ENCODE data around the gene ZFAND6.
A peak's percentile ranks its signal among the peaks of the same experiment; 100 is the strongest.
"Not testable (repeated sequence)": the region's sequence is repeated elsewhere in the genome, so short reads cannot be mapped to it uniquely, and the experiment has no call there.

Gene ZFAND6

DNA sequence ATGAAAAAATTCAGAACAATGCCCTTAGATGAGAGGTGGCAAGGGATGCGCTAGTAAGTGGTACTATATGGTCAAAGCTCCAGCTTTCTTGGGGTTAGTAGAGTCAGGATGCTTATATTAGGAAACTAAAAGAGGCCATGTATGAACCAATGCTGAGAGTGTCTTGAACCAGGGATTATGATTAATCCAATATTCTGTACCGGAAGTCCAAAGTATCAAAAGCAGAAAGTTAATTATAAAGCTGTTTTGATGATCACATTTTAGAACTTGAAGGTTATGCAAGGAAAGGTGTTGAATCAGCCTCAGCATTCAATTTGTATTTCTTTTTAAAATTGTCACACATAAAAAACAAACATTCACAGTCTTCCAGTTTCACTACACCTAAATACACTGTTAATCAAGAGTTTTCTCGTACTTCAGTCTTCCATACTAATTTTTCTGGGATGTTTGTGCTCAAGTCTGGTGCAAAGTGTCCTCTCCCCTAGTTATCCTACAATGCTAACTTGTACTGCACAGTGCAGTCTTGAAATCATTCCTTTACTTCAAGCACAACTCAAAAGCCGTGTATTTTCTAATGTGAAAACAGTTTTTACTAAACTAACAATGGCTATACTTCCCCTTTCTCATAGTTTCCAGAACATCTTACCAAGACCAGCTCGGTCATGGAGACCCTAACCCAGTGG lies 82.6 kb downstream of the ZFAND6 start:
- Histone ChIP-seq H3K36me3 (ENCODE audit: control insufficient read depth, insufficient read depth, low read length) (peaks cover 3% of the 10 kb centered on the region), H3K4me3 (ENCODE audit: low read depth, low read length) (no peak overlapping the region), H3K27ac (ENCODE audit: low read depth, low read length) (no peak overlapping the region), H3K9me3 (ENCODE audit: control insufficient read depth, insufficient read depth, low read depth, low read length) (no peaks in the 10 kb centered on the region), H3K4me1 (ENCODE audit: control insufficient read depth, insufficient read depth, low read length) (no peaks in the 10 kb centered on the region), H3K27me3 (ENCODE audit: control insufficient read depth, insufficient read depth, low read length) (no peaks in the 10 kb centered on the region), H3K9ac (ENCODE audit: low read length) (no peak overlapping the region)

DNA sequence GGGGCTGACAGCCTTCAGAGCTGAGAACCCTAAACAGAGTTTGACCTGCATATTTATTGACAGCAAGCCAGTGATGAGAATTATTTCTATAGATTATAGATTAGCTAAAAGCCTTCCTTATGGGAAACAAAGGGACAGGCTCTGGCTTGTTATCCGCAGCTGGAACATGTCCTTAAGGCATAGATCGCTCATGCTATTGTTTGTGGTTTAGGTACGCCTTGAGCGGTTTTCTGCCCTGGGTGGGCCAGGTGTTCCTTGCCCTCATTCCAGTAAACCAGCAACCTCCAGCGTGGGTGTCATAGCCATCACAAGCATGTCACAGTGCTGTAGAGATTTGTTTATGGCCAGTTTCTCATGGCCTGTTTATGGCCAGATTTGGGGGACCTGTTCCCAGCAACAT lies 83.2 kb downstream of the ZFAND6 start:
- no peaks in the 10 kb centered on the region for H3K27me3 ChIP-seq (ENCODE audit: control insufficient read depth, insufficient read depth, low read length)
- H3K36me3 ChIP-seq (ENCODE audit: control insufficient read depth, insufficient read depth, low read length), result no peaks in the 10 kb centered on the region
- H3K9me3 ChIP-seq (ENCODE audit: control insufficient read depth, insufficient read depth, low read depth, low read length), result no peaks in the 10 kb centered on the region
- no peak overlapping the region for H3K27ac ChIP-seq (ENCODE audit: low read depth, low read length)
- no peaks in the 10 kb centered on the region for H3K4me1 ChIP-seq (ENCODE audit: control insufficient read depth, insufficient read depth, low read length)
- H3K9ac ChIP-seq (ENCODE audit: low read length), result no peak overlapping the region
- no peak overlapping the region for H3K4me3 ChIP-seq (ENCODE audit: low read depth, low read length)

DNA sequence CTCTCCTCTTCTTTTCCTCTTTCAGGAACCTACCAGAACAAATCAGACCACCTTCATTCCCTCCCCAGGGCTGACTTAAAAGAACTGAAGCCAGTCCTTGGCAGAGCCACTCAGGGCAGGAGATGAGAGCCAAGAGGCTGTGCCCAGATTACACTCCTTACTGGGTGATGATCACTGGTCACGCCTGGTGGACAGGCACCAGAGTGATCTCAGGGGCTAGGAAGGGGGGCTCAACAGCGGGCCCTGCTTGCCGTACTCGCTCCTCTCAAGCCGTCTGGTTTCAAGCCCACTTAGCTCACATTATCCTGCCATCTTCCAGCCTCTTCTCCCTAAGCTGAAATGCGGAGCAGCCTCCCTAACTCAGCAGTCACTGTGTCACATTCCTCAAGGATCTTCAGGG lies 91.7 kb downstream of the ZFAND6 start:
- no peak overlapping the region for H3K9ac ChIP-seq (ENCODE audit: low read length)
- H3K4me1 ChIP-seq (ENCODE audit: control insufficient read depth, insufficient read depth, low read length), result peaks cover 30% of the 10 kb centered on the region; the same call in 1 of the 2 replicates
- H3K27me3 ChIP-seq (ENCODE audit: control insufficient read depth, insufficient read depth, low read length), result peaks cover 10% of the 10 kb centered on the region
- H3K27ac ChIP-seq (ENCODE audit: low read depth, low read length), result no peak overlapping the region
- H3K4me3 ChIP-seq (ENCODE audit: low read depth, low read length), result no peak overlapping the region
- no peaks in the 10 kb centered on the region for H3K36me3 ChIP-seq (ENCODE audit: control insufficient read depth, insufficient read depth, low read length)
- H3K9me3 ChIP-seq (ENCODE audit: control insufficient read depth, insufficient read depth, low read depth, low read length), result no peaks in the 10 kb centered on the region

DNA sequence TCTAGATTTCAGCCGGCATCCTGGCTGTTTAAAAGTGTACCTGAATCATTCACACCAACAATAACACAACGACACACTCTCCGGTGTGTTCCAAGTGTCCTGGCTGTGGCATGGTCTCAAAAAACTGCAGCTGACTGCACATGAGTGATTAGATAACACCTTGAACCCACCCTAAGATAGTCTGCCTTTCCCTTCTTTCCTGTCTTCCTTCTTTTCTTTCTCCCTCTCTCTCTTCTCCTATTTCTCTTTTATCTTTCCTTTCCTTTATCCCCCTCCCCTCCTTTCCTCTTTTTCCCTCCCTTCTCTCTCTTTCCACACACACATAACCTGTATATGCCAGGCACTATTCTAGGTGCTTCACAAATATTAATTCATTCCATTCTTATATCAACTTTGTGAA lies 92.1 kb downstream of the ZFAND6 start:
- peaks cover 30% of the 10 kb centered on the region; the same call in 1 of the 2 replicates for H3K4me1 ChIP-seq (ENCODE audit: control insufficient read depth, insufficient read depth, low read length)
- peak overlapping the region; percentile 67; the same call in 1 of the 2 replicates for H3K4me3 ChIP-seq (ENCODE audit: low read depth, low read length)
- H3K9me3 ChIP-seq (ENCODE audit: control insufficient read depth, insufficient read depth, low read depth, low read length), result no peaks in the 10 kb centered on the region
- H3K36me3 ChIP-seq (ENCODE audit: control insufficient read depth, insufficient read depth, low read length), result no peaks in the 10 kb centered on the region
- H3K27me3 ChIP-seq (ENCODE audit: control insufficient read depth, insufficient read depth, low read length), result peaks cover 10% of the 10 kb centered on the region
- H3K9ac ChIP-seq (ENCODE audit: low read length), result no peak overlapping the region
- H3K27ac ChIP-seq (ENCODE audit: low read depth, low read length), result no peak overlapping the region

DNA sequence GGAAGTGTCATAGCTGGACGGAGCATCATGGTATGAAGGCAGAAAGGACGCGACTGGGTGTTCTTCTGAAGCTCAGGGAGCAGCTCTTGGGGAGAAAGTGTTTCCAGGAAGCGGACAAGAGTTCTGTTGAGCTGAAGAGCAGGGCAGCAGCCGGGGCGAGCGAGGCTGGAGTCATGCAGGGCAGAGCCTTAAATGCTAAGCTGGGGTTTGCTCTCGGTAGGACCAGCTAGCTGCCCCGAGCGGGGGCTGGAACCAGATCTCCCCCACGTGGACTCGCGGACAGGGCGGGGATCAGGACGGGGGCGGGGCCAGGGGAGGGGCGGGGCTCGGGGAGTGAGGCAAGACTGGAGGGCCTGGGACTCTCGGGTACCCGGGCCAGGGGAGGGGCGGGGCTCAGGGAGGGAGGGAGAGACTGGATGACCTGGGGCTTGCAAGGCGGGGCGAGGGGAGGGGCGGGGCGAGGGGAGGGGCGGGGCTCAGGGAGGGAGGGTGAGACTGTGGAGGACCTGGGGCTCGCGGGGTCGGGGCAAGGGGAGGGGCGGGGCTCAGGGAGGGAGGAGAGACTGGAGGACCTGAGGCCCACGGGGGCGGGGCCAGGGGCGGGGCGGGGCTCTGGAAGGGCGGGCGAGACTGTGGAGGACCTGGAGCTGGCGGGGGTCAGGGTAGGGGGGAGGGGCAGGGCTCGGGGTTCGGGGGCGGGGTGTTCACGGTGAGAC lies 92.9 kb downstream of the ZFAND6 start:
- H3K36me3 ChIP-seq (ENCODE audit: control insufficient read depth, insufficient read depth, low read length), result no peaks in the 10 kb centered on the region
- H3K4me1 ChIP-seq (ENCODE audit: control insufficient read depth, insufficient read depth, low read length), result peaks cover 30% of the 10 kb centered on the region; the same call in 1 of the 2 replicates
- H3K27me3 ChIP-seq (ENCODE audit: control insufficient read depth, insufficient read depth, low read length), result peaks cover 10% of the 10 kb centered on the region
- no peak overlapping the region for H3K27ac ChIP-seq (ENCODE audit: low read depth, low read length)
- H3K9me3 ChIP-seq (ENCODE audit: control insufficient read depth, insufficient read depth, low read depth, low read length), result no peaks in the 10 kb centered on the region
- H3K9ac ChIP-seq (ENCODE audit: low read length), result peak overlapping the region; percentile 52
- peak overlapping the region; percentile 85 for H3K4me3 ChIP-seq (ENCODE audit: low read depth, low read length)

DNA sequence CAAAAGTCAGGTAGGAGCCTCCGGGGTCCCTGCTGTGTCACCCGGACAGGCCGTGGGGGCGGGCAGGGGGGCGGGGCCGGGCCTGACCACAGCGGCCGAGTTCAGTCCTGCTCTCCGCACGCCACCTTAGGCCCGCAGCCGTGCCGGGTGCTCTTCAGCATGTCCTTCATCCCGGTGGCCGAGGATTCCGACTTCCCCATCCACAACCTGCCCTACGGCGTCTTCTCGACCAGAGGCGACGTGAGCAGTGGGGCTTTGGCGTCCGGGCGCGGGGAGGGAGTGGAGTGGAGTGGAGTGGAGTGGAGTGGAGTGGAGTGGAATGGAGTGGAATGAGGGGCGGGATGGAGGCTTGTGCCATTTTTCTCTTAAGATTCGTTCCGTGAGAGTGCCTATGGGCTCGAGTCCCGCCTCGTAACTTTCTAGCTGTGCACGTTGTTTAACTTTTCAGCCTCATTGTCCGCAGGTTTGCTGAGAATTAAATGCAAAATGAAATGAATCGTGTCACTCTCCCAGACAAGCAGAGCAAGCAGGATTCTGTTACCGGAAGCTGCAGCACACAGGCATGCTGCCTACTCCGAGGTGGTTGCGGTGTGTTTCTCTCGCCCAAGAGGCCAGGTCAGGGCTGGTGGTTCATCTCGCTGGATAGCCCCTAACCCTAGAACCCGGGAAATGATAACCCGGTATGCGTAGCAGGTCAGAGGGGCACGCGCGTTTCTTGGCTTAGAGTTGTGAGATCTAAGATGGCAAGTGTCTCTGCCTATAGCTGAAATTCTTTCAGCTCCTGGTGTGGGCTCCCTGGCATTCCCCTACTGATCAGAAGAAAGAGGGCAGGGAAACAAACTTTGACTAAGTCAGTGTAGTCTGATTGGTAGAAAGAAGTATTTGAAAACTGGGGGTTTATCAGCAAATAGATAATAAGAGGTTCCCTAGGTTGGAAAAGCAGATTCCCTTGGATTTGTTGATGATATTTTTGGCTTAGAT lies 93.7 kb downstream of the ZFAND6 start, which contains the start of gene FAH:
Gene FAH, plus strand, starts transcription at position 104 of the 981 bp plus-strand sequence. Its CDS starts 56 bp downstream, at position 160.
- peaks cover 30% of the 10 kb centered on the region; the same call in 1 of the 2 replicates for H3K4me1 ChIP-seq (ENCODE audit: control insufficient read depth, insufficient read depth, low read length)
- H3K27ac ChIP-seq (ENCODE audit: low read depth, low read length), result no peak within 1 kb of the TSS
- H3K4me3 ChIP-seq (ENCODE audit: low read depth, low read length), result peak within 1 kb of the TSS; percentile 85
- H3K9ac ChIP-seq (ENCODE audit: low read length), result peak within 1 kb of the TSS; percentile 78
- H3K9me3 ChIP-seq (ENCODE audit: control insufficient read depth, insufficient read depth, low read depth, low read length), result no peaks in the 10 kb centered on the region
- H3K27me3 ChIP-seq (ENCODE audit: control insufficient read depth, insufficient read depth, low read length), result peaks cover 10% of the 10 kb centered on the region
- H3K36me3 ChIP-seq (ENCODE audit: control insufficient read depth, insufficient read depth, low read length), result peaks cover 3% of the 10 kb centered on the region; the same call in 1 of the 2 replicates

DNA sequence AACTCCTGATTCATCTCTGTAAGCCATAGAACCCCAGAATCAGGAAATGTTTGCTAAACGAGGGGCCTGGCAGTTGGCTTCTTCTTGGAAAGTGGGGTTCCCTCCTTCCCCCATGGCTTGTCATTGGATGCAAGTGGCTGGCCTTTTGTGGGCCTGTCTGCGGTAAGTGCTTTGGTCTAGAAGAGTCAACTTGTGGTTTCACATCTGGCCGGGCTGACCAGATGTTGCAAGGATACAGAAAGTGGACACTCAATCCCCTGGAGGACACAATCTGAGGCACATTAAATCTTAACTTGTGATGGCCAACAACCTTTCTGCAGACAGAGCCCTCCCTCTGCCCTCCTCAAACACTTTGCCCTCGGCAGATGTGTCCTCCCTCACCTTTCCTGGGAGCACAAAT lies 94.4 kb downstream of the ZFAND6 start:
- Histone ChIP-seq H3K4me1 (ENCODE audit: control insufficient read depth, insufficient read depth, low read length) (peaks cover 30% of the 10 kb centered on the region; the same call in 1 of the 2 replicates), H3K36me3 (ENCODE audit: control insufficient read depth, insufficient read depth, low read length) (peaks cover 3% of the 10 kb centered on the region; the same call in 1 of the 2 replicates), H3K4me3 (ENCODE audit: low read depth, low read length) (peak overlapping the region; percentile 85; the same call in 1 of the 2 replicates), H3K9me3 (ENCODE audit: control insufficient read depth, insufficient read depth, low read depth, low read length) (no peaks in the 10 kb centered on the region), H3K27ac (ENCODE audit: low read depth, low read length) (no peak overlapping the region), H3K9ac (ENCODE audit: low read length) (no peak overlapping the region), H3K27me3 (ENCODE audit: control insufficient read depth, insufficient read depth, low read length) (peaks cover 10% of the 10 kb centered on the region)

DNA sequence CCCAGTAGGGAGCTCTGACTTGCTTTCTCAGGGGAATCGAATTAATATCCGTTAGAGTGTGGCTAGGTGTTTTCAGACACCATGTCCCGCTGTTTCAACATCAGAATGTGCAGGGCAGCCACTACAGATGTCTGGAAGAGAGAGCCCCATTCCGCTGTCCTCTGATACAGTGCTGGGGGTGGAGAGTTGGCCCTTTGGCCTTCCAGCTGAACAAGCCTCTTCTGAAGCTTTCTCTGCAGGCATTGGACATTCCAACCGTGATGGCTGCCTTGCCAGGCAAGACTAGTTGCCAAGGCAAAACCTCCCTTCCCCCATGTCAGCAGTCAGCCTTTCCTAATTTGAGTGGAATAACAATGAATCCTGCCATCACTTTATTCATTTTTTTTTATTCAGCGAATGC lies 94.9 kb downstream of the ZFAND6 start:
- Histone ChIP-seq H3K9ac (ENCODE audit: low read length) (no peak overlapping the region), H3K27ac (ENCODE audit: low read depth, low read length) (no peak overlapping the region), H3K9me3 (ENCODE audit: control insufficient read depth, insufficient read depth, low read depth, low read length) (no peaks in the 10 kb centered on the region), H3K36me3 (ENCODE audit: control insufficient read depth, insufficient read depth, low read length) (peaks cover 3% of the 10 kb centered on the region; the same call in 1 of the 2 replicates), H3K4me3 (ENCODE audit: low read depth, low read length) (no peak overlapping the region), H3K4me1 (ENCODE audit: control insufficient read depth, insufficient read depth, low read length) (peaks cover 30% of the 10 kb centered on the region; the same call in 1 of the 2 replicates), H3K27me3 (ENCODE audit: control insufficient read depth, insufficient read depth, low read length) (peaks cover 10% of the 10 kb centered on the region)

DNA sequence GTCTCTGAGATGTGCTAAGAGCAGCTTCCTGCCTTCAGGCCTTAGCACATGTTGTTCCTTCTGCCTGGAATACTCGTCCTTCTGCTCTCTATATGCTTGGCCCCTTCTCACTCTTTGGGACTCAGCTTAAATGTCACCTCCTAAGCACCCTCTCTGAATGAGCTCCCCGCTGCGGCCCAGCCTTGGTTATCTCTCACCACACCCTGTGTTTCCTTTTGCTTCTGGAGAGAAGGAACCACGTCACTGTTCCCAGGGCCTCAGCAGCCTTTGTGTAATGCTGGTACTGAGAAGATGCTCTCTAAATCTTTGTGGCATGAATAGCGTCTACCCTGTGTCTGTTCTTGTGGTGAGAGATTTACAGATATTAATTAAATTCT lies 95.5 kb downstream of the ZFAND6 start:
- Histone ChIP-seq H3K9ac (ENCODE audit: low read length) (no peak overlapping the region), H3K4me1 (ENCODE audit: control insufficient read depth, insufficient read depth, low read length) (peaks cover 30% of the 10 kb centered on the region; the same call in 1 of the 2 replicates), H3K27ac (ENCODE audit: low read depth, low read length) (no peak overlapping the region), H3K4me3 (ENCODE audit: low read depth, low read length) (no peak overlapping the region), H3K27me3 (ENCODE audit: control insufficient read depth, insufficient read depth, low read length) (peaks cover 10% of the 10 kb centered on the region), H3K9me3 (ENCODE audit: control insufficient read depth, insufficient read depth, low read depth, low read length) (no peaks in the 10 kb centered on the region), H3K36me3 (ENCODE audit: control insufficient read depth, insufficient read depth, low read length) (peaks cover 8% of the 10 kb centered on the region)

DNA sequence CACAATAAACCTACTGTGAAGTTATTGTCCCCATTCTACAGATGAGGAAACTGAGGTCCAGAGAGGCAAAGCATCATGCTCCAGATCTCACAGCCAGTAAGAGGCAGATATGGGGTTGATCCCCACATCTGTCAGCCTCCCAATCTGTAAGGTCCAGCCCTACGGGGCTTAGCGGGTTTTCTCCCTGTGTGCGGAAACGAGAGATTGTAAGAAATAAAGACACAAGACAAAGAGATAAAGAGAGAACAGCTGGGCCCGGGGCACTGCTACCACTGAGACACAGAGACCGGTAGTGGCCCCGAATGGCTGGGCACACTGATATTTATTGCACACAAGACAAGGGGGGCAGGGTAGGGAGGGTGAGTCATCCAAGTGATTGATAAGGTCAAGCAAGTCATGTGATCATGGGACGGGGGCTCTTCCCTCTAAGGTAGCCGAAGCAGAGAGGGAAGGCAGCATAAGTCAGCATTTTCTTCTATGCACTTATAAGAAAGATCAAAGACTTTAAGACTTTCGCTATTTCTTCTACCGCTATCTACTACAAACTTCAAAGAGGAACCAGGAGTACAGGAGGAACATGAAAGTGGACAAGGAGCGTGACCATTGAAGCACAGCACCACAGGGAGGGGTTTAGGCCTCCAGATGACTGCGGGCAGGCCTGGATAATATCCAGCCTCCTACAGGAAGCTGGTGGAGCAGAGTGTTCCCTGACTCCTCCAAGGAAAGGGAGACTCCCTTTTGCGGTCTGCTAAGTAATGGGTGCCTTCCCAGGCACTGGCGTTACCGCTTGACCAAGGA lies 96.1 kb downstream of the ZFAND6 start:
- not testable (repeated sequence) for H3K27ac ChIP-seq (ENCODE audit: low read depth, low read length); H3K9ac ChIP-seq (ENCODE audit: low read length)

More for the DNA sequence above, 96.1 kb downstream of the ZFAND6 start:
- not testable (repeated sequence) for H3K27me3 ChIP-seq (ENCODE audit: control insufficient read depth, insufficient read depth, low read length); H3K9me3 ChIP-seq (ENCODE audit: control insufficient read depth, insufficient read depth, low read depth, low read length); H3K4me3 ChIP-seq (ENCODE audit: low read depth, low read length)
- Histone ChIP-seq H3K36me3 (ENCODE audit: control insufficient read depth, insufficient read depth, low read length) (peaks cover 12% of the 10 kb centered on the region), H3K4me1 (ENCODE audit: control insufficient read depth, insufficient read depth, low read length) (peaks cover 34% of the 10 kb centered on the region; the same call in 1 of the 2 replicates)
